HG03064 (cell line): ENCODE results near the gene AADAC.
"Not testable (repeated sequence)": the region's sequence is repeated elsewhere in the genome, so short reads cannot be mapped to it uniquely, and the experiment has no call there.

ENCODE experiments used
- ATAC-seq: cut with Tn5 transposase; IDR thresholded peaks from one replicate; pipeline ENCODE4 v1.9.1; 2021; ENCODE audit warnings: low read depth; ENCODE audit not compliant: unreplicated experiment

The AADAC gene

GRCh38 chr3:151813799-151814198, at the start of gene AADAC:
Gene AADAC, plus strand, starts transcription at chr3:151814116. Its CDS starts 47 bp downstream, at chr3:151814163.
- ATAC-seq = no peak

GRCh38 chr3:151764699-151765098, 49.2 kb upstream of the AADAC start:
- not testable (repeated sequence) for ATAC-seq

GRCh38 chr3:151765685-151766084, 48.2 kb upstream of the AADAC start:
- ATAC-seq = no peak

- no peak for ATAC-seq
Measured at GRCh38 chr3:151766454-151766853, 47.5 kb upstream of the AADAC start.

- ATAC-seq = no peak
Measured at GRCh38 chr3:151768393-151768930, 45.5 kb upstream of the AADAC start.

- ATAC-seq = no peak
Measured at GRCh38 chr3:151769175-151769574, 44.7 kb upstream of the AADAC start.

- ATAC-seq = no peak
Measured at GRCh38 chr3:151770956-151771355, 43.0 kb upstream of the AADAC start.

GRCh38 chr3:151772825-151773480, 41.0 kb upstream of the AADAC start:
- no peak for ATAC-seq

- ATAC-seq = no peak
Measured at GRCh38 chr3:151774235-151774634, 39.7 kb upstream of the AADAC start.

GRCh38 chr3:151774910-151775309, 39.0 kb upstream of the AADAC start:
- no peak for ATAC-seq

- no peak for ATAC-seq
Measured at GRCh38 chr3:151775314-151776258, 38.3 kb upstream of the AADAC start.

GRCh38 chr3:151776259-151776740, 37.6 kb upstream of the AADAC start:
- no peak for ATAC-seq

GRCh38 chr3:151777880-151778279, 36.0 kb upstream of the AADAC start:
- ATAC-seq = no peak

- ATAC-seq = no peak
Measured at GRCh38 chr3:151787626-151788025, 26.3 kb upstream of the AADAC start.

- ATAC-seq = no peak
Measured at GRCh38 chr3:151788401-151788800, 25.5 kb upstream of the AADAC start.

- ATAC-seq = no peak
Measured at GRCh38 chr3:151789853-151790463, 24.0 kb upstream of the AADAC start.

- ATAC-seq = not testable (repeated sequence)
Measured at GRCh38 chr3:151790763-151791162, 23.2 kb upstream of the AADAC start.

GRCh38 chr3:151792411-151792810, 21.5 kb upstream of the AADAC start:
- no peak for ATAC-seq

- ATAC-seq = no peak
Measured at GRCh38 chr3:151793636-151794035, 20.3 kb upstream of the AADAC start.

GRCh38 chr3:151794080-151794479, 19.8 kb upstream of the AADAC start:
- ATAC-seq = no peak

- no peak for ATAC-seq
Measured at GRCh38 chr3:151795276-151795675, 18.6 kb upstream of the AADAC start.
